Measurements from ENCODE around the gene NOXA1.

NOXA1 gene

DNA sequence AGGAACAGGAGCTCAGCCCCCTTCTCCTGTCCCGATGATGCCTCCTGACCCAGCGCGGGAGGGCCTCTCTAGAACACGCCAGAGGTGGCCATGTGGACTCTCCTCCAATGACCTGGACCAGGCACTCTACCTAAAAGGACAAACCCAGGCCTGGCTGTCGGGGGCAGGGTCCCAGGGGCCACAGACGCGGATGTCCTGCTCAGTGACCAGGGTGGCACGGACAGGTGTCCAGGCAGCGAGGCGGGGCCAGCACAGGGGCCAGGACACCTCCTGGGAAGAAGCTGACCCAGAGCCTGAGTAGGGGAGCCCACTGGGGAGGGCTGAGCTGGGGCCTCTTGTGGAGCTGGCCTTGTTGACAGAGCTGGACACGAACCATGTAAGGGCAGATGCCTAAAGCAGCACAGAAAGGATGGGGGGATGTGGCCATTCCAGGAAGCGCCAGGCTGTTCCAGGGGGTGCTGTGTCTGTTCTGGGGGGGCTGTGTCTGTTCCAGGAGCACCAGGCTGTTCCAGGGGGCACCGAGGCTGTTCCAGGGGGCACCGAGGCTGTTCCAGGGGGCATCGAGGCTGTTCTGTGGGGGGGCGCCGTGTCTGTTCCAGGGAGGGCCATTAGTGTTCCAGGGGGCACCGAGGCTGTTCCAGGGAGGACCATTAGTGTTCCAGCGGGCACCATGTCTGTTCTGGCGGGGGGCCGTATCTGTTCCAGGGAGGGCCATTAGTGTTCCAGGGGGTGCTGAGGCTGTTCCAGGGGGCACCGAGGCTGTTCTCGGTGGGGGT lies 30.8 kb upstream of the NOXA1 start:
- TF ChIP-seq, protein P1, sequence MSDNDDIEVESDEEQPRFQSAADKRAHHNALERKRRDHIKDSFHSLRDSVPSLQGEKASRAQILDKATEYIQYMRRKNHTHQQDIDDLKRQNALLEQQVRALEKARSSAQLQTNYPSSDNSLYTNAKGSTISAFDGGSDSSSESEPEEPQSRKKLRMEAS (IDR thresholded peaks at IDR 0.05; ENCODE audit: low read depth, low read length): no peak
- TF ChIP-seq MYC (IDR thresholded peaks at IDR 0.05; ENCODE audit: low read depth, low read length) (no peak), POLR2A (IDR thresholded peaks at IDR 0.05; ENCODE audit: extremely low read depth, insufficient read length) (no peak)
- TF ChIP-seq, protein P2, sequence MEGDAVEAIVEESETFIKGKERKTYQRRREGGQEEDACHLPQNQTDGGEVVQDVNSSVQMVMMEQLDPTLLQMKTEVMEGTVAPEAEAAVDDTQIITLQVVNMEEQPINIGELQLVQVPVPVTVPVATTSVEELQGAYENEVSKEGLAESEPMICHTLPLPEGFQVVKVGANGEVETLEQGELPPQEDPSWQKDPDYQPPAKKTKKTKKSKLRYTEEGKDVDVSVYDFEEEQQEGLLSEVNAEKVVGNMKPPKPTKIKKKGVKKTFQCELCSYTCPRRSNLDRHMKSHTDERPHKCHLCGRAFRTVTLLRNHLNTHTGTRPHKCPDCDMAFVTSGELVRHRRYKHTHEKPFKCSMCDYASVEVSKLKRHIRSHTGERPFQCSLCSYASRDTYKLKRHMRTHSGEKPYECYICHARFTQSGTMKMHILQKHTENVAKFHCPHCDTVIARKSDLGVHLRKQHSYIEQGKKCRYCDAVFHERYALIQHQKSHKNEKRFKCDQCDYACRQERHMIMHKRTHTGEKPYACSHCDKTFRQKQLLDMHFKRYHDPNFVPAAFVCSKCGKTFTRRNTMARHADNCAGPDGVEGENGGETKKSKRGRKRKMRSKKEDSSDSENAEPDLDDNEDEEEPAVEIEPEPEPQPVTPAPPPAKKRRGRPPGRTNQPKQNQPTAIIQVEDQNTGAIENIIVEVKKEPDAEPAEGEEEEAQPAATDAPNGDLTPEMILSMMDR (IDR thresholded peaks at IDR 0.05; ENCODE audit: low read depth, low read length): no peak
- no peak for DNase-seq (ENCODE audit: low read depth)
- H3K4me3 ChIP-seq (ENCODE audit: low read depth, low read length): no peak overlapping the region

DNA sequence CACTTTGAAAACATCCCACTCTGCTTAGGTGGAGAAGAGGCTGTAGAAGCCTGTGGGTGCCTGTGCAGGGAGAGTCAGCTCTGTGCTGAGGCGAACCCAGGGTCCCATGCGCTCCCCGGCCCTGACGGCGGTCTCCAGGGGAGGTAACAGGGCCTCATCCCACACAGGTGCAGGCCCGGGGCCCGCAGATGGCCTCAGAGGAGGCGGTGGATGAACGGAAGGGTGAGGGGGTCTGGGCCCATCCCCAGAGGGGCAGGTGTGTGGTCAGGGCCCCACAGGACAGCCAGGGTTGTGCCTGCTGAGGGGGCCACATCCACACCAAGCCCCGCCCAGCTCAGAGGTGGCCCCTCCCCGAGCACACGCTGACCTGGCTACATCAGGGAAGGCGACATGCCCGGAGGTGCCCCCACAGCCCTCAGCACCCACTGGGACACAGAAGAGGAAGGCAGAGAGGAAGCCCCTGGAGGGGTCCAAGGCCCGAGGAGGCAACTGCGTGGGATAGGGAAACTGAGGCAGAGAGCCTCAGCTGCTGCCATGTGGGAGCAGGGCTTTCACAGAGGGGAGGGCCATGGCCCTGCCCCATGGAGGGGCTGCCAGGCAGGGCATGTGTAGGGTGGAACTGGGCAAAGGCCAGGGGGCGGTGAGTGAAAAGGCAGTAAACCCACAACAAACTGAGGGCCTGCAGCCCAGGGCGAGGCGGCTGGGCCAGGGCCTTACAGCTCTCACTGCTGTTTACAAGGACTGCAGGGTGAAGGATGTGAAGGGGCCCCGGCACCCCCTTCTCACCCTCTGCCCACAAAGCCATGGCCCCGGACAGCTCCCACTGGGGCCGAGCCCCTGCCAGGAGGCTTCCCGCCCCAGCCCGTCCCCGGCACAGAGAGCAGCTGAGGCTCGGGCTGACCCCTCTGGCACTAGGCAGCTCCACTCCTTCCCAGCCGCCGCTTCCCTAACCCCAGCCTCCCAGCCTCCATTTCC lies 29.7 kb upstream of the NOXA1 start:
- no peak for DNase-seq (ENCODE audit: low read depth)
- no peak overlapping the region for H3K4me3 ChIP-seq (ENCODE audit: low read depth, low read length)
- TF ChIP-seq, protein P1 (IDR thresholded peaks at IDR 0.05; ENCODE audit: low read depth, low read length): no peak
- no peak for TF ChIP-seq MYC (IDR thresholded peaks at IDR 0.05; ENCODE audit: low read depth, low read length)
- TF ChIP-seq, protein P2 (IDR thresholded peaks at IDR 0.05; ENCODE audit: low read depth, low read length): no peak
- TF ChIP-seq POLR2A (IDR thresholded peaks at IDR 0.05; ENCODE audit: extremely low read depth, insufficient read length): no peak

DNA sequence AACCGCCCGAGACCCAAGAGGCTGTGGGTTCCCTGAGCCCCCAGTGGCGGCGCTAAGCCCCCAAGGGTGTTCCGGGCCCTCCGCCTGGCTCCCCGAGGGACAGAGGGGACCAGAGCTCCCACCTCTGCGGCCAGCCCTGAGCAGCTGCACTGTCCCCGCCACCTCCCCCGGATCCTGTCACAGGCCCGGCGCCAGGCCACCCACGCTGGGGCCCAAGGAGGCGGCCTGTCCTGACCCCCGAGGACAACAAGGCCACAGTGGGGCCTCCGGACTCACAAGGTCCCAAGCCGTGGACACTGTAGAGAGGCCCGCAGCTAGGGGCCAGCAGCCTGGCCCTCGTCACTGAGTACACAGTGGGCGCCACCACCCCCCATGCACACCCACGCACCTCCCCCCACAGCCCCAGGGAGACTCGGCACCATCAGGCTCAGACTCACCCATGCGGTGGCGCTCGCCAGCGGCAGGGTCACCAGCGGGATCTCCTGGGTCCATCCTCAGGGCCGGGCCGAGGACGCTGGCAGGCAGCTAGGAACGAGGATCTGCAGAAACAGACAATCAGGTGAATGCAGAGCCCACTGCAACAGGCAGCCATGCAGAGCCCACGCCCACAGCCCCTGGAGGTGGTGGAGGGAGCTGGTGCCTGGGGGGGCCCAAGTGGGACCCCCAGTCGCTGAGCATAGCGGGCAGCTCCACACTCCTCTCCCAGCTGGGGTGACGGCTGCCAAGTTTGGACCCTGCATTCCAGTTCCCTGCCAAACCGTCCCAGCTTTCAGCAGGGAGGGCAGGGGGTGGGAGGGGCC lies 28.1 kb upstream of the NOXA1 start:
- H3K4me3 ChIP-seq (ENCODE audit: low read depth, low read length): no peak overlapping the region
- TF ChIP-seq MYC (IDR thresholded peaks at IDR 0.05; ENCODE audit: low read depth, low read length) (no peak), POLR2A (IDR thresholded peaks at IDR 0.05; ENCODE audit: extremely low read depth, insufficient read length) (no peak)
- TF ChIP-seq, protein P2 (IDR thresholded peaks at IDR 0.05; ENCODE audit: low read depth, low read length): no peak
- TF ChIP-seq, protein P1 (IDR thresholded peaks at IDR 0.05; ENCODE audit: low read depth, low read length): no peak
- no peak for DNase-seq (ENCODE audit: low read depth)

DNA sequence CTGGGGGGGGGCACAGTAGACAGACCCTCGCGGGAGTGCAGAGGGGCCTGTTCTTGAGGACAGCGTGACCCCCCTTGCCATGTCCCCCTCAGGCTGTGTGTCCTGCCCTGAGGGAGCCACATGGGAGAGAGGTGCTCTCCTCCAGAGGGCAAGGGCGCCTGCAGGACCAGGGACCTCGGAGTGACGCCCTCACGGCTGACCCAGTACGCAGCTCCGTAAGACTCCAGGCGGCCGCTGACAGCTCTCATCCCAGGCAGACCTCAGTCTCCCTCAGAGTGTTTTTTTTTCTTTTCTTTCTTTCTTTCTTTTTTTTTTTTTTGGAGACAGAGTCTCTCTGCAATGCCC lies 27.6 kb upstream of the NOXA1 start:
- H3K4me3 ChIP-seq (ENCODE audit: low read depth, low read length): no peak overlapping the region
- DNase-seq (ENCODE audit: low read depth): no peak
- TF ChIP-seq, protein P1 (IDR thresholded peaks at IDR 0.05; ENCODE audit: low read depth, low read length): no peak
- TF ChIP-seq, protein P2 (IDR thresholded peaks at IDR 0.05; ENCODE audit: low read depth, low read length): no peak

DNA sequence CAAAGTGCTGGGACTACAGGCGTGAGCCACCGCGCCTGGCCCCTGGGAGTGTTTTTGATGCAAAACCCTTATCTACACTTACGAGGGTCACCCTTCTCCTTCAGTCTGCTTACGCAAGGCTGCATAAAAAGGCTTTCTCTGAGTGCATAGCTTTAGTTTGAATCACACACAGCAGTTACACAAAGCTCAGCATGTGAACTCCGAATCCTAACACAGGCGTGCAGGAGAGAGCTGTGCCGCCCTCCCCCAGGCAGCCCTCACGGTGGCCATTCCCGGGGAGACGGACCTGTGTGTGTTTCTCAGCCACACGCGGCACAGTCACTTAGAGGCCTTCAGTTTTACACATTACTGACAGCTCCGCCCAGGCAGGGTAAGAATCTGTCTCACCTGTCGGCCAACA lies 27.0 kb upstream of the NOXA1 start:
- TF ChIP-seq POLR2A (IDR thresholded peaks at IDR 0.05; ENCODE audit: extremely low read depth, insufficient read length): no peak
- TF ChIP-seq, protein P1 (IDR thresholded peaks at IDR 0.05; ENCODE audit: low read depth, low read length): no peak
- TF ChIP-seq MYC (IDR thresholded peaks at IDR 0.05; ENCODE audit: low read depth, low read length): no peak
- TF ChIP-seq, protein P2 (IDR thresholded peaks at IDR 0.05; ENCODE audit: low read depth, low read length): no peak
- DNase-seq (ENCODE audit: low read depth): peak; percentile 20
- H3K4me3 ChIP-seq (ENCODE audit: low read depth, low read length): no peak overlapping the region
